Neural progenitor cell (in vitro differentiated cells): ENCODE measurements around the gene TENM3.

Source experiments
- CTCF ChIP-seq: fragments of 200-600 bp; sonication (generic); IDR thresholded peaks from 2 replicates; pipeline ENCODE4 v1.5.1; 2017; ENCODE audit warnings: antibody characterized with exemption, mild to moderate bottlenecking
- EZH2 ChIP-seq: fragments of 200-600 bp; sonication (generic); IDR thresholded peaks from 2 replicates; pipeline ENCODE4 v1.6.1; 2017; ENCODE audit warnings: antibody characterized with exemption, mild to moderate bottlenecking, moderate library complexity
- EZH2phosphoT487 ChIP-seq: fragments of 200-600 bp; sonication (generic); IDR thresholded peaks from 2 replicates; pipeline ENCODE4 v1.6.1; 2017; ENCODE audit warnings: antibody characterized with exemption

GRCh38 chr4:182405087-182405486 lies 161.9 kb downstream of the TENM3 start:
- TF ChIP-seq EZH2 (no peak), EZH2phosphoT487 (no peak), CTCF (no peak)
